HG03066 (cell line): ENCODE measurements around the gene PRKRA.
"Not testable (repeated sequence)": the region's sequence is repeated elsewhere in the genome, so short reads cannot be mapped to it uniquely, and the experiment has no call there.

Experiments
- ATAC-seq: cut with Tn5 transposase; IDR thresholded peaks from one replicate; pipeline ENCODE4 v1.9.1; 2021; ENCODE audit warnings: low read depth; ENCODE audit not compliant: unreplicated experiment

The PRKRA gene

DNA sequence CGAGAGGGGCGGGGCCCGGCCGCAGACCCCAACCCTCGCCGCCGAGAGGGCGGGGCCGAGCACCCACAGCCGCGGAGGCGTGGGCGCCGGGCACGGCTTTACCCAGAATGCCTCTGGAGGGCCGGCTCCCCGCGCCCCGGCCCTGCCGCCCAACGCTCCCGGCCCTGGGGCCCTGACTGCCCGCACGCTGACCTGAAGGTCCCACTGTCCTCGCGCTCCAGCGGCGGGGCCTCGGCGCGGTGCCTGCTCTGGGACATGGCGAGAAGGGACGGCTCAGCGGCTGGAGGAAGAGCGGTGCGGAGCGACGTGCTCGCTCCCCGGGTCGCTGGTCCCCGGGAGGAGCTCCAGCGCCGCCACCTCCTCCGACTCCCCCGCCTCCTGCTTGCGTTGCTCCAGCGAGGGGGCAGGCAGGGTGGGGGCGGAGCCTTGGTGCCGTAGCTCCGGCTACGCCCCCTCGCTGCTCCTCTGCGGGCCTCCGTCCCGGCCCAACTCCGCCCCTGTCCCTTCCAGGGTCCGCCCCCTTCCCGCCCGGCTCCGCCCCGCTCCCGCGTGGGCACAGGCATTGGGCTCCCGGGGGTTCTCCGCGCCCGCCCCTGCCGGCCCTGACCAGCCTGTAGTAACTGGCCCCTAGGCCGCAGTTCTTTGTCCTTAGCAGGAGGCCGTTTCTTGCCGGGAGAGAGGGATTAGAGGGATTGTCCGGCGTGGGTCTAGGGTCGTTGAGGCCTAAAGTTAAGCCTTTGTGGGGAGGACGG lies at the start of gene PRKRA, which contains the start of gene PJVK:
PRKRA (minus strand) TSS at position 402 of the 752 bp plus-strand sequence; CDS start at position 257, 145 bp downstream.
PJVK (plus strand) TSS at position 605 of the 752 bp plus-strand sequence. CDS start 2,032 bp downstream, outside the sequence.
- ATAC-seq: peak; percentile 81

DNA sequence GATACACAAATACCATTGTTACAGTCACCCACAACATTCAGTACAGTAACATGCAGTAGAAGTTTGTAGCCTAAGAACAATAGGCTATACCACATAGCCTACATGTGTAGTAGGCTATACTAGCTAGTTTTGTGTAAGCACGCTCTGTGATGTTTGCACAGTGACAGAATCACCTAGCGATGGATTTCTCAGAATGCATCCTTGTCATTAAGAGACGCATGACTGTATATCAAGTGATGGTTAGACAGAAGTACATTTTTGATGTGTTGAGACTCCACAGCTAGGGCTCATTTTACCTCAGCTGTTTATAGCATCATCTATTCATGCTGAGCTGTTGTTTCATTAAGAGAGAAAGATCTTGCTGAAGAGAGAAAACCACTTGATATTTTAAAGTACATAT lies 48.7 kb upstream of the PRKRA start:
- no peak for ATAC-seq

DNA sequence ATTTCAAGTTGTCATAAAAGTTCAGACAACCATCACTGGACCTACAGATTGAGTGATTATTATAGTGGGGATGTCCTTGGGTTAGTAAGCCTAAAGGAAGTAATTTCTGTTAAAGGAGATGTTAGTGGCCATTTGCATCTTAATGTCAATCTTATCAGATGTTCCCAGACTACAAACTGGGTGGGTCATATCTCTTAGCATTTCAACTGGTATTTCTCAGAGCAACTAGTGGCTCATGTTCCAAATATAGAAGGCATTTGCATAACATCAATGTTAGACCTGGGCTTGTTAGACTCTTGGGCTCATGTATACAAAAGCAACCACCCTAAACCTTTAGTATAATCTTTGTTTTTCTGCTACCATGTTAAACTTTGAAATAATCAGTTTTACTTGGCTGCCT lies 47.2 kb upstream of the PRKRA start:
- ATAC-seq: no peak

- no peak for ATAC-seq
Measured at GRCh38 chr2:178496049-178496448, 45.1 kb upstream of the PRKRA start.

- ATAC-seq: no peak
Measured at GRCh38 chr2:178491612-178492011, 40.6 kb upstream of the PRKRA start.

DNA sequence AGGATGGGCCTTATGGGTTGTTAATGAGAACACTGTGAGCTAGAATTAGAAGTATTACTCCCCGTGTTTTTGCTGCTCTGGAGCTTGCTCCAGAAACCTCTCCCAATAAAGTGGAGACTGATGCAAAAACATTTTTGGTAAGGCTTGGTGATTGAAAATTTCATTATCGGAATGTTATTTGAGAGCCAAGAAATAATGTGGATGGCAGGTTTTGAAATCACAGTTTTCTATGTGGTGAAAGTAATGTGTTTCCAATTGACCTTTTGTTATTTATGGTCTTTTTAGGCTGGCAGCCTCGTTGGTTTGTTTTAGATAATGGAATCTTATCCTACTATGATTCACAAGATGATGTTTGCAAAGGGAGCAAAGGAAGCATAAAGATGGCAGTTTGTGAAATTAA lies 34.4 kb upstream of the PRKRA start:
- no peak for ATAC-seq

GRCh38 chr2:178484245-178485041 lies 33.5 kb upstream of the PRKRA start:
- ATAC-seq: no peak

- no peak for ATAC-seq
Measured at GRCh38 chr2:178482437-178482836, 31.5 kb upstream of the PRKRA start.

GRCh38 chr2:178480227-178481181 lies 29.5 kb upstream of the PRKRA start, which contains the start of gene PLEKHA3:
Gene PLEKHA3 (plus strand): TSS chr2:178480457. CDS start chr2:178480870, 413 bp downstream.
- ATAC-seq: peak; percentile 55

DNA sequence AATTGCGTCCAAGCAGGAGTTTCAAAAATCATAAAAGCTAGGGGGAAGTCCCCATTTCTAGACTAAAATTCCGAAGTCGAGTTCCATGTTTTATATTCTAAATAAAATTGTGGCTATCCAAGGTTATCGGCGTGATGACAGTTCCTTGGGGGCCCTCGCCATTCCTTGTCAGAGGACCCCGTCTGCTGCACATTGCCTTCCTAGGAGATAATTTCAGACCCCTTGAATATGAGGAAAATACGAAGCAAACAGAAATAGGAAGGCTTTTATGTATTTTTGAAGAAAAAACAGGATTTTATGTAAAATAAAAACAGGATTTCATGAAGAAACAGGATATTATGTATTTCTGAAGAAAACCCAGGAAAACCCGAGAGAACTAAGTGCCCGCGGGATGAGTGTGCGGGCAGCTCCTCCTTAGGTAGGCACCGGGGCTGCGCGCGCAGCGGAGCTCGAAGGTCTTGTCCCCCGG lies 28.8 kb upstream of the PRKRA start:
- ATAC-seq: no peak

- ATAC-seq: no peak
Measured at GRCh38 chr2:178479275-178479616, 28.3 kb upstream of the PRKRA start.

- peak; percentile 45 for ATAC-seq
Measured at GRCh38 chr2:178478439-178479274, 27.7 kb upstream of the PRKRA start, which contains the start of gene FKBP7. Gene FKBP7 (minus strand): TSS chr2:178478600. CDS start chr2:178478499, 101 bp downstream.

GRCh38 chr2:178478130-178478438 lies 27.1 kb upstream of the PRKRA start:
- peak; percentile 4 for ATAC-seq

DNA sequence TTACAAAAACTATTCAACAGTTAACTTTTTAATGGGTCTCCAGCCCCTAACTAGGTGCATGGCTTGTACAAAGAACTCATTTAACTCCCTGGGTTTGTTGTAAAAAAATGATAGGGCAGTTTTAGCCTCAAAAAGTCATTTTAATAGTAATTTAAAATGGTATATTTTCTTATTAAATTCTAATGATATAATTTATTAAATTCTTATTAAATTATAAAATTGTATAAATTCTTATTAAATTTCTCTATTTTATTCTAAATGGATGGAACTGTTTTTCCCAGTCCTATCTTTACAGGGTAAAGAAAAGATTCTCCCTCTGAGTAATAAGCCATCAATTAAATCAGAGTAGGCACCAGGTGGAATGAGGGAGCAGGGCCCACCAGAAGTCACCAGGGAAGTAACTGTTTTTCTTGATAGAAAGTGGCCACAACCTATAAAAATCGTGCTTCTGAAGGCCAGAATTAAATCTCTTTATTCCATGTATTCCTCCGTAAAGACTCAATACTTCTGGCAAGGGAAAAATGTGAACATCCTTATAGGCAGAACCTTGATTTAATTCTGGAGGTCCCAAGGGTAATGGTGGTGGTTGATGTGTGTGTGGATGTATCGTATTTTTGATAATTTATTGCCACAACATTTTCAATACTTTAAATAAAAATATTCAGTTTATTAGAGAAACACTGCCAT lies 26.6 kb upstream of the PRKRA start:
- ATAC-seq: no peak

DNA sequence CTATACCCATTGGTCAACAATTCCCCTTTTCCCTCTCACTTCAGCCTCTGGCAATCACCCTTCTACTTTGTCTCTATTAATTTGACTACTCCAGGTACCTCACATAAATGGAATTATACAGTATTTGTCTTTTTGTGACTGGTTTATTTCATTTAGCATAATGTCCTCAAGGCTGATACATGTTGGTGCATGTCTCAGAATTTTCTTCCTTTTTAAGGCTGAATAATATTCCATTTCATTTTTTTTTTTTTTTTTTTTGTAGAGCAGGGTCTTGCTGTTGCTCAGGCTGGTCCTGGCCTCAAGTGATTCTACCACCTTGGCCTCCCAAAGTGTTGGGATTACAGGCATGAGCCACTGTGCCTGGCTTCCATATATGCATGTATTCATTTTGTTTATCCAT lies 25.5 kb upstream of the PRKRA start:
- ATAC-seq: no peak

DNA sequence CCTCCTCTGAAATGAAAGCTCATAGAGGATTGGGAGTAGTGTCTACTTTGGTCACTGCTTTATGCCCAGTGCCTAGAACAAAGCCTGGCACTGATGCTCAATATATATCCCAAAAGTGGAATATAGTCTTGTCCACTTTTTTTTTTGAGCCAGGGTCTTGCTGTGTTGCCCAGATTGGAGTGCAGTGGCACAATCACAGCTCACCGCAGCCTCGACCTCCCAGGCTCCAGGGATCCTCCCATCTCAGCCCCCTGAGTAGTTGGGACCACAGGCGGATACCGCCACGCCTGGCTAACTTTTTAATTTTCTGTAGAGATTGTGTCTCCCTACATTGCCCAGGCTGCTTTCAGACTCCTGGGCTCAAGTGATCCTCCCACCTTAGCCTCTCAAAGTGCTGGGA lies 23.6 kb upstream of the PRKRA start:
- no peak for ATAC-seq

GRCh38 chr2:178473931-178474330 lies 23.0 kb upstream of the PRKRA start:
- no peak for ATAC-seq

DNA sequence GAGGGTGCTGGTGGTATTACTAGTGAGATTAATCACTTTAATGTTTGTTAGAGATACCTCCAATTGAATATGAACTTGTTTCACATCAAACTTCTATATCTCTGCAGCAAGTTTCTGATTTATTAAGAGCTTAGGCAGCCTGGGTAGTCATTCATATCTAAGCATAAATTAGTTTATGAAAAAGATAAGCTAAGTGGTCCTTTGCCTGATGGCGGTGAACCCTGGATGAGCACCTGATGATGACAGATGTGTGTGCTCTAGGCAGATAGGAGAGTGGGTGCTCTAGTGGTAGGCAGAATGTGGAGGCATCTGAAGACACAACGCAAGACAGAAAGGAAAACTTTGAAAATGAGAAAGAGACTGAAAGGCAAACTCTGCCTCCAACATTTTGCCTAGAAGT lies 22.4 kb upstream of the PRKRA start:
- ATAC-seq: no peak

DNA sequence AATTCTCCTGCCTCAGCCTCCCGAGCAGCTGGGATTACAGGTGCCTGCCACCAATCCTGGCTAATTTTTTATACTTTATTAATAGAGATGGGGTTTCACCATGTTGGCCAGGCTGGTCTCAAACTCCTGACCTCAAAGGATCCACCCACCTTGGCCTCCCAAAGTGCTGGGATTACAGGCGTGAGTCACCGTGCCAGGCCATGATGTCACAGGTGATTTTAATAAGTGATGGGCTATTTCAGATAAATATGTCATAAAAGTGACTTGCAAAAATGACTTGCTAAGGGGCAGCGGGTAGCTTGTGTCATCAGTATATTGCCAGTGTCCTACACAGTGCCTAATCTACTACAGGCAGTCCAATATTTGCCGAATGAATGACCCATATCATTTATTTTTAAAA lies 20.3 kb upstream of the PRKRA start:
- ATAC-seq: not testable (repeated sequence)
